ENCODE measurements around the gene HYAL3. TPM values are rescaled to one million over a fixed set of nuclear protein-coding genes. Genes with fewer than 3 reads are reported as not detected.

Gene HYAL3
- total and polyA plus RNA-seq, 10 of the 15 experiments (the other 5 are each of a cell fraction or from before 2014, with no cell fraction given) = 0.37 to 4.2 (median 2.8) TPM

DNA sequence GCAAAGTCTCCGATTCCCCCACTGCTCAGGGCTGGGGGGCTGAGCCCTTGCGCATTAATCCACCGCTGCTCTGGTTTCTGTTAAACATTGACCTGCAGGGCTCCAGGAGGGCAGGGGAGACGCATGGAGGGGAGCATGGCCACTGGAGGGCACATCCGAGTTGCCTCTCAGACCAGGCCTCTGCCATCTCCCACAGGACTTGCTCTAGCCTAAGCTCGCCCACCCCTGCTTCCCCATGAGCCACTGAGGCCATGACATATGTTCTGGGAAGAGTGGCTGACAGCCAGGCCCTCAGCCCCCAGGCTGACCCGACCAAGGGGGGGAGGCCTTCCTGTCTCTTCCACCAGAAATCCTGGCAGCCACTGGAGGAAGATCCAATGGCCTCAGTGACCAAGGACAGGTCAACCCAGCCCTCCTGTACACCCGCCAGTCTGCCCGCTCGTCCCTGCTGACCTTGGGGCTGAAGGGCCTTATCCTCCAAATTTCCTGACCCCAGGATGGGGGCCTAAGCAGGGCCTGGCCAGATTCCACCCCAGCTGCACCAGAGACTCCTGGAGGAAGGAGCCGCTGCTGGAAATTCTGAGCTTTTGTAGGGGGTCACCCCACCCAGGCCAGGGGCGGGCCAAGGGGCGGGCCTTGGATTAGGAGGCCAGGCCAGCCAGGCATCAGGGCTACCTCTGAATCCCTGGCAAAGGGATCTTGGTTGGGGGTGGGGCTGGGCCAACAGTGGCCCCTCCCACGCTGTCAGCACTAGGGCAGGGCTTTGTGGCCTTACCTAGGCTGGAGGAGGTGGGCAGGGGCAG, 4.0 kb upstream of the HYAL3 start, which contains the start of gene HYAL1:
Gene HYAL1, minus strand, starts transcription at position 562 of the 803 bp plus-strand sequence. CDS start 618 bp downstream, outside the sequence.
- ChIA-PET POLR2A (no interaction called here), RAD21 (ENCODE audit: unreplicated experiment) (no interaction called here), SMC1A (ENCODE audit: uncharacterized antibody, unreplicated experiment) (no interaction called here), CTCF (interaction anchor here (3.5 kb wide), 1 partner anchor 21 kb away, joined by 13 read pairs; no protein-coding TSS in a partner anchor)
- intact Hi-C loops (cut with micrococcal nuclease; ENCODE audit: unreplicated experiment) (no loop called here), in situ Hi-C loops (cut with MboI) (no loop called here)
- Histone ChIP-seq H3K9me3 (replicated peaks; ENCODE audit: control insufficient read depth, insufficient read depth, low read length) (no peaks in the 10 kb centered on the region), H3K79me2 (ENCODE audit: control insufficient read depth, insufficient read depth, low read length) (peaks cover 2% of the 10 kb centered on the region; the same call in 1 of the 2 replicates), H3K27me3 (replicated peaks in 1 of 2; ENCODE audit: control insufficient read depth in 2 of 2, insufficient read depth in 2 of 2, low read length in 1 of 2) (no peaks in the 10 kb centered on the region), H3K9ac (ENCODE audit: control insufficient read depth, insufficient read depth, low read length) (no peak within 1 kb of the TSS), H4K20me1 (ENCODE audit: control insufficient read depth, insufficient read depth) (no peaks in the 10 kb centered on the region), H3K4me2 (ENCODE audit: control insufficient read depth, insufficient read depth) (no peak within 1 kb of the TSS), H3K27ac (ENCODE audit: control insufficient read depth, insufficient read depth) (no peak within 1 kb of the TSS), H3K36me3 (ENCODE audit: control insufficient read depth in 2 of 2, insufficient read depth in 2 of 2, low read length in 1 of 2) (no peaks in the 10 kb centered on the region), H2AFZ (ENCODE audit: control insufficient read depth, low read depth, low read length) (no peak within 1 kb of the TSS), H3K4me1 (ENCODE audit: control insufficient read depth, insufficient read depth, low read length) (peaks cover 1% of the 10 kb centered on the region), H3K4me3 (no peak within 1 kb of the TSS)
- BruUV-seq (replicated peaks) = no TSS peak
- 77% methylated on average over 14 of the region's 14 CpGs for WGBS (ENCODE audit: insufficient coverage, insufficient replicate concordance, low lambda C conversion rate, missing lambda C conversion rate)
- DNase-seq (ENCODE audit: low read depth, low spot score) (no peak), FAIRE-seq (no peak), ATAC-seq (no peak)
- TF ChIP-seq RB1 (IDR thresholded peaks at IDR 0.05; ENCODE audit: borderline replicate concordance) = no peak
- TF ChIP-seq, protein P1, sequence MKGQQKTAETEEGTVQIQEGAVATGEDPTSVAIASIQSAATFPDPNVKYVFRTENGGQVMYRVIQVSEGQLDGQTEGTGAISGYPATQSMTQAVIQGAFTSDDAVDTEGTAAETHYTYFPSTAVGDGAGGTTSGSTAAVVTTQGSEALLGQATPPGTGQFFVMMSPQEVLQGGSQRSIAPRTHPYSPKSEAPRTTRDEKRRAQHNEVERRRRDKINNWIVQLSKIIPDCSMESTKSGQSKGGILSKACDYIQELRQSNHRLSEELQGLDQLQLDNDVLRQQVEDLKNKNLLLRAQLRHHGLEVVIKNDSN (IDR thresholded peaks at IDR 0.05; ENCODE audit: borderline replicate concordance, extremely low read length, insufficient read depth, low read depth, low read length) = no peak
- TF ChIP-seq RCOR1 (conservative IDR thresholded peaks at IDR 0.05; ENCODE audit: low read depth, low read length) = no peak
- no peak for TF ChIP-seq MTA2 (IDR thresholded peaks at IDR 0.05; ENCODE audit: low read depth)
- TF ChIP-seq, protein P2, sequence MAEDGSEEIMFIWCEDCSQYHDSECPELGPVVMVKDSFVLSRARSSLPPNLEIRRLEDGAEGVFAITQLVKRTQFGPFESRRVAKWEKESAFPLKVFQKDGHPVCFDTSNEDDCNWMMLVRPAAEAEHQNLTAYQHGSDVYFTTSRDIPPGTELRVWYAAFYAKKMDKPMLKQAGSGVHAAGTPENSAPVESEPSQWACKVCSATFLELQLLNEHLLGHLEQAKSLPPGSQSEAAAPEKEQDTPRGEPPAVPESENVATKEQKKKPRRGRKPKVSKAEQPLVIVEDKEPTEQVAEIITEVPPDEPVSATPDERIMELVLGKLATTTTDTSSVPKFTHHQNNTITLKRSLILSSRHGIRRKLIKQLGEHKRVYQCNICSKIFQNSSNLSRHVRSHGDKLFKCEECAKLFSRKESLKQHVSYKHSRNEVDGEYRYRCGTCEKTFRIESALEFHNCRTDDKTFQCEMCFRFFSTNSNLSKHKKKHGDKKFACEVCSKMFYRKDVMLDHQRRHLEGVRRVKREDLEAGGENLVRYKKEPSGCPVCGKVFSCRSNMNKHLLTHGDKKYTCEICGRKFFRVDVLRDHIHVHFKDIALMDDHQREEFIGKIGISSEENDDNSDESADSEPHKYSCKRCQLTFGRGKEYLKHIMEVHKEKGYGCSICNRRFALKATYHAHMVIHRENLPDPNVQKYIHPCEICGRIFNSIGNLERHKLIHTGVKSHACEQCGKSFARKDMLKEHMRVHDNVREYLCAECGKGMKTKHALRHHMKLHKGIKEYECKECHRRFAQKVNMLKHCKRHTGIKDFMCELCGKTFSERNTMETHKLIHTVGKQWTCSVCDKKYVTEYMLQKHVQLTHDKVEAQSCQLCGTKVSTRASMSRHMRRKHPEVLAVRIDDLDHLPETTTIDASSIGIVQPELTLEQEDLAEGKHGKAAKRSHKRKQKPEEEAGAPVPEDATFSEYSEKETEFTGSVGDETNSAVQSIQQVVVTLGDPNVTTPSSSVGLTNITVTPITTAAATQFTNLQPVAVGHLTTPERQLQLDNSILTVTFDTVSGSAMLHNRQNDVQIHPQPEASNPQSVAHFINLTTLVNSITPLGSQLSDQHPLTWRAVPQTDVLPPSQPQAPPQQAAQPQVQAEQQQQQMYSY (CRISPR knock-in tag; IDR thresholded peaks at IDR 0.05) = no peak
- TF ChIP-seq EGR1 (IDR thresholded peaks at IDR 0.05; ENCODE audit: borderline replicate concordance in 1 of 2, low read depth in 2 of 2, low read length in 2 of 2) = no peak
- TF ChIP-seq SUPT20H (IDR thresholded peaks at IDR 0.05; ENCODE audit: borderline replicate concordance, control insufficient read depth, low read depth, low read length) = no peak

Measured in GM12878 (cell line).